A172 (cell line): ENCODE data around the gene RAB24. TPM values are rescaled to one million over a fixed set of nuclear protein-coding genes. Genes with fewer than 3 reads are reported as not detected.
"Not testable (repeated sequence)": the region's sequence is repeated elsewhere in the genome, so short reads cannot be mapped to it uniquely, and the experiment has no call there.

Experiments
- DNase-seq: peaks from one replicate; pipeline ENCODE4 v3.0.0-alpha.2; 2015; ENCODE audit warnings: low spot score
- total RNA-seq: library from RNA; depleted of rRNA; stranded (reverse); fragments of >200 nt; shearing (Covaris generic); gene quantifications from 2 replicates; pipeline ENCODE4 v1.2.3, GENCODE V29; 2014

The RAB24 gene
- total RNA-seq, 1 experiment from 2014 or later, result 15.3 TPM

- peak; percentile 97 for DNase-seq
Observed at GRCh38 chr5:177311723-177312648, 8.5 kb upstream of the RAB24 start, which contains the start of gene MXD3. Gene MXD3, minus strand, starts transcription at chr5:177311898. Its CDS starts 68 bp downstream, at chr5:177311830.

GRCh38 chr5:177311392-177311722, 7.8 kb upstream of the RAB24 start:
- no peak for DNase-seq

GRCh38 chr5:177310757-177311391, 7.4 kb upstream of the RAB24 start:
- DNase-seq, result peak; percentile 54

- DNase-seq, result no peak
Observed at GRCh38 chr5:177310332-177310731, 6.8 kb upstream of the RAB24 start.

DNA sequence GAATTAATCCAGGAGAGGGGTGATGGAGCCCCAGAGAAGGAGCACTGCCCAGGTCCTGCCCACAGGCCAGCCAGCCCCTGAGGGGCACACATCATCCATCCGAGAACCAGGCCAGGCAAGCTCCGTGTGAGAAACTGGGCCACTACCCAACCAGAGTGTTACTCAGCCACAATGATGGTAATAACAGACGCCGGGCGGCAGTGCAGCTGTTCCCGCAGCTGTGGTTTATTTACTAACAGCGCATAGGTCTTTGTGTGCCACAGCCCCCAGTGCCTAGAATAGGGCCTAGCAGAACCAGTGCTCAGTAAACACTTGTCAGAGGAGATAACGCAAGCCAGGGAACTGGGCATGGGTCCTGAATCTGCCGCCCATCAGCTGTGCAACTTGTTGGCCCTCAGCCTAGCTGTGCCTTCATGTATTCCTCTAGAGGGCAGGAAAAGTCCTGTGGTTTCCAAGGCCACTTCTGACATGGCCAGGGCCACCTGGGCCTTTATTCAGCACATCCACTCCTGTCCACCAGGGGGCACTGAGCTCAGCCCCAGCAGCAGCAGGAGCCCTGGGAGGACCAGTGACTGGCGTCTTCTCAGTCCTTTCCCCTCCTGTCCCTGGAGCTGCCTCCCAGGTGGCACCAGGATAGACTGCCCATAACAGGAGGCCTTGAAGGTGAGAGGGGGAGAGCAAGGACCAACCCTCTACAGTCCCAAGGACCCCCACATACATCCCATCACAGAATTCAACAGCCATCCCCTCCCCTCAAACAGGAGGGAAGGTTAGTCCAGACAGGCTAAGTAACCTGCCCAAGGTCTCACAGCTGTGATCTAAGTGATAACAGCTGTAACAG, 6.1 kb upstream of the RAB24 start:
- DNase-seq, result peak; percentile 75

GRCh38 chr5:177308740-177309139, 5.2 kb upstream of the RAB24 start:
- DNase-seq, result no peak

DNA sequence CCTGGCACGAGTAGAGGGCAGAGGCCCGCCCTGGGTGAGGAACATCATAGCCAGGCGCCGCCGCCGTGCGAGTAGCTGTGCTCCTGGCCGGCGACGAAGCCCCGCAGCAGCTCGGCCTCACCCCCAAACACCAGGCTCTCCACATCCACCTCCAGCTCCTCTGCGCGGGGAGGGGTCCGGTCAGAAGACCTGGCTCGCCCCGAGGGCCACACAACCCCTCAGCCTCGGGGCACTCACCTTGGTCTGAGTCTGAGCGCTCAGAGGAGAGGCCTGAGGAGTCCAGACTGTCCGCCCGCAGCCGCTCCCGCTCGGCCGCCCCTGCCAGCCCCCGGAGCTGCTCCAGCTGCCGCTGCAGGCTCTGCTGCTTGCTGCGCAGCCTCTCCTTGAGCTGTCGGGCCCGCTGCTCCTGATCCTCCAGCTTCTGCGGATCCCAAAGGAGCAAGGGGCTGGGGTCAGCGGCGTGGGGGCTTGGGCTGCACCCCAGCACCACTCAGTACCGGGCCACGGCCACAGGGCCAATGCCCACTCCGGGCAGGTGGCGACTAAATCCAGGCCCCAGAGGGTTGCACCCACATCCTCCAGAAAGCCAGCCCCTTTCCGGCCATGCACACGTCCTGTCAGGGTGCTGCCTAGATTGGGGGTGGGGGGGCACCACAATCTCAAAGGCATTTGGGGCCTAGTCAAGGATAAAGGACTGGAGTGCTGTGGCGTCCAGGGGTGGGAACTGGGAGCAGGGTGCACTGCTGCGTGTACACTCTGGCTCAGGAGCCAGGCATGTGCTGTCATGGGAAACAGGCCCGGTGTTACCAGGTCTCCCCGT, 4.2 kb upstream of the RAB24 start:
- DNase-seq, result no peak

- DNase-seq, result no peak
Observed at GRCh38 chr5:177306674-177307543, 3.4 kb upstream of the RAB24 start.

DNA sequence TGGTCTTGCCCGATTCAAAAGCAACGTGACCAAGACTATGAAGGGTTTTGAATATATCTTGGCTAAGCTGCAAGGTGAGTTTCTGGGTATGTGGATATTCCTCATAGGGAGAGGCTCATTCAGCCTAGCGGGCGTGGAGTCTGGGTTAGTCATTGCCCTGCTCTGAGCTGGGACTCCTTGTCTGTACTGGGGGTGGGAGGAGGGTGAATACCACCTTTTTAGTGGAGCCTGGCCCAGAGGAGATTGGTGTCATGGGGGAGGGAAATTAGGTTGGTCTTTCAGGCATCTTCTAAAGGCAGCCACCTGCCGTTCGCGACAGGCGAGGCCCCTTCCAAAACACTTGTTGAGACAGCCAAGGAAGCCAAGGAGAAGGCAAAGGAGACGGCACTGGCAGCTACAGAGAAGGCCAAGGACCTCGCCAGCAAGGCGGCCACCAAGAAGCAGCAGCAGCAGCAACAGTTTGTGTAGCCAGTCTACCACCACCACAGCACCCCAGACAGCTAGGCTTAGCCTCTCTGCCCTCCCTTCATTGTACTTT, 2.7 kb upstream of the RAB24 start:
- DNase-seq, result not testable (repeated sequence)

DNA sequence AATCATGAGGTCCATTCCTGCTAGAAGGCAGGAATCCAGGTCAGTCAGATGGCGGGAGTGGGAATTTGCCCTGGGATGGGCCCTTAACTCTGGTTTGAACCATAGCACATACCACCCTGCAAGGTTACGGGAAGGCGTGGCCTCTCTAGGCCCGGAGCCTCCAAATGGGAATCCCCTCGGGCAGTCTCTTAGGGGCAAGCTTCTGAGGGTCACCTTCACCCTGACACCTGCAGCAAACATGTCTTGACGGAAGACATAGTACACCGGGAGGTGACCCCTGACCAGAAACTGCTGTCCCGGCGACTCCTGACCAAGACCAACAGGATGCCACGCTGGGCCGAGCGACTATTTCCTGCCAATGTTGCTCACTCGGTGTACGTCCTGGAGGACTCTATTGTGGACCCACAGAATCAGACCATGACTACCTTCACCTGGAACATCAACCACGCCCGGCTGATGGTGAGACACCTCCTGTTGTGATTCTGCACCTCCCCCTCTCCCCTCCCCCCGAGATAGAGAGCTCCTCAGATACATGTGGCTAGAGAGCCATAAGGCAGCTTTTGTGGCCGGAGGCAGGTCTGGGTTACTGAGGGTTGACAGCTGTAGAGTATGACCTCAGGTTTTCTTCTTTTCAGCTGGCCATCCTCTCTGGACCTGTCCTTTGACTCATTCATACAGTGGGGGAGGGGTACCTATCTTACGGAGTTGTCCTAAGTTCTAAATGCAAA, 1.0 kb upstream of the RAB24 start:
- peak; percentile 54 for DNase-seq

DNA sequence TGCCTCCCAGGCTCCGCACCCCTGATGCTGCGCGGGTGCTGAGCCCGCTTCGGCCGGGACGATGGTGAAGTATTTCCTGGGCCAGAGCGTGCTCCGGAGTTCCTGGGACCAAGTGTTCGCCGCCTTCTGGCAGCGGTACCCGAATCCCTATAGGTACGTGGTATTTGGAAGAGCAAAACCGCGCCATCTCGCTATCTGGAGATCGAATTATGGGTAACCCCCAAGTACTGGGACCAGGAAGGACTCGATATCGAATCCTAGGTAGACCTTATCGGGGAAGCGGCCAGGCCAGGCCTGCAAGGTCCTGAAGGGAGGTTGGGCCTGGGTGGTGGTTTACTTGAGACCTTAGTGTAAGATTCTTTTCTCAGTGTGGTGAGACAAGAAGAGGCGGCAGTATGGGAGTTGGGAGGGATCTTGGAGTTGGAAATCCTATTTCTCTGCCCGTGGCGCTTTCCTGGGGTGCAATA, 439 bp upstream of the RAB24 start:
- no peak for DNase-seq

DNA sequence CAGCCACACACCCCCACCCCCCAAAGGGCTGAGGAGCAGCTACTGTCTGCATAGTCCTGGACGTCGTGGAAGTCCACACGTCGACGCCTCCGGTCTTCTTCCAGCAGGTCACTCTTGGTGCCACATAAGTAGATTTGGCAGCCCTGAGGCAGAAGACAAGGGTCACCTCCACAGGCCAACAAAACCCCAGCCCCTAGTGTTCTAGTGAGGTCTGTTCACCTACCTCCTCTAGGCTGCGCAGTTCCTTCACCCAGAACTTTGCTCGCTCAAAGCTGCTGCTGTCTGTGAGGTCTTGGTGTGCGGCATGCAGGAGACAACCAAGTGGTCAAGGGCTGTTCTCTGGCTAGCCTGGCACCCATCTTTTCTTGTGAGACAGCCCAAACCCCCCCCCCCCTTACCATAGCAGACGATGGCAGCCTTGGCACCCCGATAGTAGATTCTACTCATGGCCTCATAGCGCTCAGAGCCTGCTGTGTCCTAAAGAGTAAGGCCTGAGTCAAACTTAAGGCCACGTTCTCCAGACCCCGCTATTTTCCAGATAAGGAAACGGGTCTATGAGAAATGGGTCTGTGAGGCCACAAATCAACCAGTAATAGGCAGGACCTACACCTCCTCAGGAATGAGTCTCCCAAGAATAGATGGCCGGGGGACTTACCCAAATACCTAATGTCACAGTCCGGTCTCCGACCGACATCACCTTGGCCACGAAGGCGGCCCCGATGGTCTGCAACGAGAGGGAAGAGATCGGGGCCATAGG, 987 bp downstream of the RAB24 start:
- DNase-seq, result no peak

- DNase-seq, result peak; percentile 41
Observed at GRCh38 chr5:177301503-177302165, 1.9 kb downstream of the RAB24 start.

GRCh38 chr5:177300951-177301350, 2.6 kb downstream of the RAB24 start:
- no peak for DNase-seq

DNA sequence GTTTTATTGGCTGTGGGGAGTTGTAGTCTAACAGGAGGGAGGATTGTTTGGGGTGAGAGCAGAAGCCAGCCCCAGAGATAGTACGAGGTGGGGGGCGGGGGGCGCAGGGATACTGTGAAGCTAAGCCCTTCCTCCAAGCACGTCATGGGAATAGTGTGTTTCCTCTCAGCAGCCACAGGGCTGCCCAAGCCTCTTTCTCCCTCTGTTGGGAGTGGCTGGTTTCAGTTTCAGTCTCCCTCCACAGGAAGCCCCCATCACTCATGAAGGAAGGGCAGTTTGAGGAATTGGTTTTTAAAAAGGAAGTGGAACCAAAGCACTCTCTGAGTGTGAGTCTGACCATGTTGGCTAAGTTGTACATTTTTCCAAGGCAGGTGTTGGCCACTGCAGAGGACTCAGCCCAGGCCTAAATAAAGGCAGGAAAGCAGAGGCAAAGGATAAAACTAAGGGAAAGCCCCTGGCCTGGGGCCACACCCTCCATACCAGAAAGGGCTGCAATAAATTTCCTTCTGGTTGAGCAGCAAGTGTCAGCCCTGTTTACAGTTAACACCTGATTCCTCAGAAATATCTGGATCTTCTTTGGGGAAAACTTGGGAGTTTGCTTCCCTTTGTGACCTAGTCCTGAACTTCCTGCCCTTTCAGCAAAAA, 3.2 kb downstream of the RAB24 start:
- peak; percentile 86 for DNase-seq

DNA sequence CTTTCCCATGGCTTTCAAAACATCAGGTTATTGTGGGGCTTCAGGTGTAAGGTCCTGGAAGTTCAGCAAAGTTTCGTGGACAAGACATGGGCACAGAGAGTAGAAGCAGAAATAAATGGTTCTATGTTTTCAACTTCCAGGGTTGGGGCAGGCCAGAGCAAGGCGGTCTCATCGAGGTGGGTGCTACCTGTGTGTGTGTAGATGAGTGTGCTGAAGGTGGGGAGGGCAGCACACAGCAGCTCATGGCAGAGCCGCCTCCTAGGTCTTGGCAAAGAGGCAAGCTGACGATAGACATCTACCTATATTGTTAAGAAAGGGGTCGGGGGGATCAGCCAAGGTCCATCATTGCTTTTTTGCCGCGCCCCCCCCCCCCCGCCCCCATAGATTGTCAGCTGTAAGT, 3.8 kb downstream of the RAB24 start:
- no peak for DNase-seq

- no peak for DNase-seq
Observed at GRCh38 chr5:177297922-177298321, 5.6 kb downstream of the RAB24 start.
